Measurements from ENCODE around the gene AGPAT1.

DNA sequence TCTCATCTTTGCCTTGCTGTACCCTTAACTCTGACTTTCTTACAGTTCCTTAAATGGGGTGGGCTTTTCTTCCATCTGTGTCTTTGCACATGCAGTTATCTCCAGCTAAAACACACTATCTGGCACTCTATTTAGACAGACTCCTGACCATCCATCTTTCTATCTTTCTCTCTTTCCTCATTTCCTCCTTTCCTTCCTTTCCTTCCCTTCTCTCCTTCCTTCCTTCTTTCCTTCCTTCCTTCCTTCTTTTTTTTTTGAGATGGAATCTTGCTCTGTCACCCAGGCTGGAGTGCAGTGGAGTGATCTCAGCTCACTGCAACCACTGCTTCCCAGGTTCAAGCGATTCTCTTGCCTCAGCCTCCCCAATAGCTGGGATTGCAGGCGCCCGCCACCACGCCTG is 39.7 kb upstream of the AGPAT1 start:
- TF ChIP-seq, protein P1, sequence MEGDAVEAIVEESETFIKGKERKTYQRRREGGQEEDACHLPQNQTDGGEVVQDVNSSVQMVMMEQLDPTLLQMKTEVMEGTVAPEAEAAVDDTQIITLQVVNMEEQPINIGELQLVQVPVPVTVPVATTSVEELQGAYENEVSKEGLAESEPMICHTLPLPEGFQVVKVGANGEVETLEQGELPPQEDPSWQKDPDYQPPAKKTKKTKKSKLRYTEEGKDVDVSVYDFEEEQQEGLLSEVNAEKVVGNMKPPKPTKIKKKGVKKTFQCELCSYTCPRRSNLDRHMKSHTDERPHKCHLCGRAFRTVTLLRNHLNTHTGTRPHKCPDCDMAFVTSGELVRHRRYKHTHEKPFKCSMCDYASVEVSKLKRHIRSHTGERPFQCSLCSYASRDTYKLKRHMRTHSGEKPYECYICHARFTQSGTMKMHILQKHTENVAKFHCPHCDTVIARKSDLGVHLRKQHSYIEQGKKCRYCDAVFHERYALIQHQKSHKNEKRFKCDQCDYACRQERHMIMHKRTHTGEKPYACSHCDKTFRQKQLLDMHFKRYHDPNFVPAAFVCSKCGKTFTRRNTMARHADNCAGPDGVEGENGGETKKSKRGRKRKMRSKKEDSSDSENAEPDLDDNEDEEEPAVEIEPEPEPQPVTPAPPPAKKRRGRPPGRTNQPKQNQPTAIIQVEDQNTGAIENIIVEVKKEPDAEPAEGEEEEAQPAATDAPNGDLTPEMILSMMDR (IDR thresholded peaks at IDR 0.05 in 8 of 11, conservative IDR thresholded peaks at IDR 0.05 in 3 of 11) = no peak
- no peak for TF ChIP-seq POLR2AphosphoS5 (IDR thresholded peaks at IDR 0.05)

Measured in spleen (tissue), 7 donors.